Activated CD8-positive, alpha-beta T cell treated with anti-CD3 and anti-CD28 coated beads, Interleukin-2, amount 10 ng/mL, durations not matched to agents 7 days and 5 days (primary cell): ENCODE data around the gene SLC10A2. TPM values are rescaled to one million over a fixed set of nuclear protein-coding genes. Genes with fewer than 3 reads are reported as not detected.

Experiments used
- ATAC-seq: fragments of 150-1000 bp; cut with Tn5 transposase; one replicate; pipeline ENCODE4 v1.10.0; 2021; ENCODE audit warnings: moderate library complexity
- CTCF ChIA-PET: fragments of 350-600 bp; sonication (Branson Sonifier 250); formaldehyde crosslinking; loops from one replicate; lab custom pipeline; 2021; ENCODE audit warnings: antibody characterized with exemption; lab: Charles Lee
- POLR2A ChIA-PET: fragments of 350-600 bp; sonication (Branson Sonifier 250); formaldehyde crosslinking; loops from one replicate; lab custom pipeline; 2021; ENCODE audit warnings: antibody characterized with exemption; lab: Charles Lee
- DNase-seq: peaks from one replicate; pipeline ENCODE4 v3.0.0-alpha.2; 2020
- H3K27ac Mint-ChIP-seq: one replicate; pipeline ENCODE4 v1.8.0; 2021; ENCODE audit warnings: mild to moderate bottlenecking, mixed read lengths
- H3K27me3 Mint-ChIP-seq: one replicate; pipeline ENCODE4 v1.8.0; 2021; ENCODE audit warnings: low read depth, mixed read lengths
- H3K36me3 Mint-ChIP-seq: one replicate; pipeline ENCODE4 v1.8.0; 2021; ENCODE audit warnings: low read depth, mixed read lengths
- H3K4me1 Mint-ChIP-seq: one replicate; pipeline ENCODE4 v1.8.0; 2021; ENCODE audit warnings: low read depth, mixed read lengths
- H3K4me3 Mint-ChIP-seq: one replicate; pipeline ENCODE4 v1.8.0; 2021; ENCODE audit warnings: mild to moderate bottlenecking, mixed read lengths
- H3K9me3 Mint-ChIP-seq: one replicate; pipeline ENCODE4 v1.8.0; 2022; ENCODE audit warnings: mixed read lengths; ENCODE audit not compliant: insufficient read depth
- total RNA-seq, 2 experiments: library from RNA; stranded (reverse); gene quantifications; one replicate each; pipeline ENCODE4 v1.2.3, GENCODE V29; 2021

Gene SLC10A2
- total RNA-seq, 2 experiments from 2014 or later, result not detected

GRCh38 chr13:103040006-103040405, 26.2 kb downstream of the SLC10A2 start:
- H3K27ac Mint-ChIP-seq, result no peak overlapping the region
- no peak overlapping the region for H3K4me3 Mint-ChIP-seq
- H3K36me3 Mint-ChIP-seq, result no peaks in the 10 kb centered on the region
- H3K27me3 Mint-ChIP-seq, result no peaks in the 10 kb centered on the region
- no peaks in the 10 kb centered on the region for H3K4me1 Mint-ChIP-seq
- no peaks in the 10 kb centered on the region for H3K9me3 Mint-ChIP-seq
- ChIA-PET POLR2A (no interaction called here), CTCF (no interaction called here)
- DNase-seq (no peak), ATAC-seq (no peak)

GRCh38 chr13:103039183-103039582, 27.0 kb downstream of the SLC10A2 start:
- ATAC-seq (no peak), DNase-seq (no peak)
- H3K4me1 Mint-ChIP-seq, result no peaks in the 10 kb centered on the region
- H3K9me3 Mint-ChIP-seq, result no peaks in the 10 kb centered on the region
- CTCF ChIA-PET, result interaction anchor here (1.3 kb wide), 1 partner anchor 26 kb away, joined by 3 read pairs; no protein-coding TSS in a partner anchor
- POLR2A ChIA-PET, result no interaction called here
- H3K4me3 Mint-ChIP-seq, result no peak overlapping the region
- H3K27me3 Mint-ChIP-seq, result no peaks in the 10 kb centered on the region
- H3K36me3 Mint-ChIP-seq, result no peaks in the 10 kb centered on the region
- no peak overlapping the region for H3K27ac Mint-ChIP-seq

- H3K36me3 Mint-ChIP-seq, result no peaks in the 10 kb centered on the region
- ChIA-PET POLR2A (no interaction called here), CTCF (no interaction called here)
- H3K4me3 Mint-ChIP-seq, result no peak overlapping the region
- DNase-seq (no peak), ATAC-seq (no peak)
- no peaks in the 10 kb centered on the region for H3K4me1 Mint-ChIP-seq
- H3K9me3 Mint-ChIP-seq, result no peaks in the 10 kb centered on the region
- H3K27me3 Mint-ChIP-seq, result no peaks in the 10 kb centered on the region
- no peak overlapping the region for H3K27ac Mint-ChIP-seq
Measured at GRCh38 chr13:103036268-103036667, 29.9 kb downstream of the SLC10A2 start.

GRCh38 chr13:103033999-103034398, 32.2 kb downstream of the SLC10A2 start:
- no peak overlapping the region for H3K27ac Mint-ChIP-seq
- H3K36me3 Mint-ChIP-seq, result no peaks in the 10 kb centered on the region
- H3K4me3 Mint-ChIP-seq, result no peak overlapping the region
- no peaks in the 10 kb centered on the region for H3K9me3 Mint-ChIP-seq
- H3K4me1 Mint-ChIP-seq, result no peaks in the 10 kb centered on the region
- H3K27me3 Mint-ChIP-seq, result no peaks in the 10 kb centered on the region
- ChIA-PET CTCF (no interaction called here), POLR2A (no interaction called here)
- DNase-seq (no peak), ATAC-seq (no peak)

GRCh38 chr13:103031332-103031873, 34.8 kb downstream of the SLC10A2 start:
- POLR2A ChIA-PET, result no interaction called here
- CTCF ChIA-PET, result no interaction called here
- DNase-seq (no peak), ATAC-seq (no peak)
- H3K27me3 Mint-ChIP-seq, result no peaks in the 10 kb centered on the region
- no peaks in the 10 kb centered on the region for H3K36me3 Mint-ChIP-seq
- no peaks in the 10 kb centered on the region for H3K4me1 Mint-ChIP-seq
- peaks cover 8% of the 10 kb centered on the region for H3K9me3 Mint-ChIP-seq
- no peak overlapping the region for H3K4me3 Mint-ChIP-seq
- H3K27ac Mint-ChIP-seq, result no peak overlapping the region

- H3K9me3 Mint-ChIP-seq, result peaks cover 8% of the 10 kb centered on the region
- H3K36me3 Mint-ChIP-seq, result no peaks in the 10 kb centered on the region
Measured at GRCh38 chr13:103030776-103031175, 35.4 kb downstream of the SLC10A2 start.

GRCh38 chr13:103029798-103030197, 36.4 kb downstream of the SLC10A2 start:
- POLR2A ChIA-PET, result no interaction called here
- H3K27ac Mint-ChIP-seq, result no peak overlapping the region
- H3K4me1 Mint-ChIP-seq, result no peaks in the 10 kb centered on the region
- H3K4me3 Mint-ChIP-seq, result no peak overlapping the region
- ATAC-seq, result no peak
- no peak for DNase-seq
- no peaks in the 10 kb centered on the region for H3K36me3 Mint-ChIP-seq
- H3K9me3 Mint-ChIP-seq, result peaks cover 8% of the 10 kb centered on the region
- H3K27me3 Mint-ChIP-seq, result no peaks in the 10 kb centered on the region
- CTCF ChIA-PET, result no interaction called here

More at GRCh38 chr13:103030776-103031175, 35.4 kb downstream of the SLC10A2 start:
- ChIA-PET CTCF (no interaction called here), POLR2A (no interaction called here)
- H3K4me3 Mint-ChIP-seq, result no peak overlapping the region
- DNase-seq (no peak), ATAC-seq (no peak)
- no peak overlapping the region for H3K27ac Mint-ChIP-seq
- no peaks in the 10 kb centered on the region for H3K4me1 Mint-ChIP-seq
- no peaks in the 10 kb centered on the region for H3K27me3 Mint-ChIP-seq

GRCh38 chr13:103022336-103022735, 43.9 kb downstream of the SLC10A2 start:
- Mint-ChIP-seq H3K4me3 (no peak overlapping the region), H3K9me3 (peaks cover 8% of the 10 kb centered on the region), H3K27me3 (no peaks in the 10 kb centered on the region), H3K36me3 (no peaks in the 10 kb centered on the region), H3K4me1 (no peaks in the 10 kb centered on the region), H3K27ac (no peak overlapping the region)
- DNase-seq (no peak), ATAC-seq (no peak)
- CTCF ChIA-PET, result no interaction called here
- POLR2A ChIA-PET, result no interaction called here

- POLR2A ChIA-PET, result no interaction called here
- no peak for ATAC-seq
Measured at GRCh38 chr13:103018556-103018955, 47.7 kb downstream of the SLC10A2 start.

GRCh38 chr13:103012646-103013045, 53.6 kb downstream of the SLC10A2 start:
- Mint-ChIP-seq H3K27me3 (no peaks in the 10 kb centered on the region), H3K4me3 (no peak overlapping the region), H3K27ac (no peak overlapping the region), H3K4me1 (no peaks in the 10 kb centered on the region), H3K36me3 (no peaks in the 10 kb centered on the region), H3K9me3 (no peaks in the 10 kb centered on the region)
- ChIA-PET CTCF (no interaction called here), POLR2A (no interaction called here)
- no peak for ATAC-seq
- DNase-seq, result no peak

More at GRCh38 chr13:103018556-103018955, 47.7 kb downstream of the SLC10A2 start:
- Mint-ChIP-seq H3K27me3 (no peaks in the 10 kb centered on the region), H3K9me3 (no peaks in the 10 kb centered on the region), H3K36me3 (no peaks in the 10 kb centered on the region), H3K27ac (no peak overlapping the region), H3K4me3 (no peak overlapping the region), H3K4me1 (no peaks in the 10 kb centered on the region)
- DNase-seq, result no peak
- CTCF ChIA-PET, result no interaction called here

GRCh38 chr13:103009051-103009840, 57.0 kb downstream of the SLC10A2 start:
- H3K4me3 Mint-ChIP-seq, result no peak overlapping the region
- POLR2A ChIA-PET, result no interaction called here
- H3K27ac Mint-ChIP-seq, result no peak overlapping the region
- no peak for ATAC-seq
- H3K4me1 Mint-ChIP-seq, result no peaks in the 10 kb centered on the region
- no peak for DNase-seq
- H3K27me3 Mint-ChIP-seq, result no peaks in the 10 kb centered on the region
- H3K36me3 Mint-ChIP-seq, result no peaks in the 10 kb centered on the region
- no peaks in the 10 kb centered on the region for H3K9me3 Mint-ChIP-seq
- CTCF ChIA-PET, result no interaction called here

GRCh38 chr13:103007427-103007762, 58.8 kb downstream of the SLC10A2 start:
- CTCF ChIA-PET, result no interaction called here

More at GRCh38 chr13:103007427-103007762, 58.8 kb downstream of the SLC10A2 start:
- Mint-ChIP-seq H3K4me3 (no peak overlapping the region), H3K4me1 (no peaks in the 10 kb centered on the region), H3K27ac (no peak overlapping the region), H3K9me3 (no peaks in the 10 kb centered on the region), H3K36me3 (no peaks in the 10 kb centered on the region), H3K27me3 (peaks cover 3% of the 10 kb centered on the region)
- DNase-seq (no peak), ATAC-seq (no peak)
- POLR2A ChIA-PET, result no interaction called here
